NCI-H2227 (cell line): ENCODE data around the gene STPG3.

Source experiments
- DNase-seq: peaks from one replicate; lab custom pipeline; 2025; ENCODE audit not compliant: unreplicated experiment; lab: John Stamatoyannopoulos, UW

STPG3 gene

DNA sequence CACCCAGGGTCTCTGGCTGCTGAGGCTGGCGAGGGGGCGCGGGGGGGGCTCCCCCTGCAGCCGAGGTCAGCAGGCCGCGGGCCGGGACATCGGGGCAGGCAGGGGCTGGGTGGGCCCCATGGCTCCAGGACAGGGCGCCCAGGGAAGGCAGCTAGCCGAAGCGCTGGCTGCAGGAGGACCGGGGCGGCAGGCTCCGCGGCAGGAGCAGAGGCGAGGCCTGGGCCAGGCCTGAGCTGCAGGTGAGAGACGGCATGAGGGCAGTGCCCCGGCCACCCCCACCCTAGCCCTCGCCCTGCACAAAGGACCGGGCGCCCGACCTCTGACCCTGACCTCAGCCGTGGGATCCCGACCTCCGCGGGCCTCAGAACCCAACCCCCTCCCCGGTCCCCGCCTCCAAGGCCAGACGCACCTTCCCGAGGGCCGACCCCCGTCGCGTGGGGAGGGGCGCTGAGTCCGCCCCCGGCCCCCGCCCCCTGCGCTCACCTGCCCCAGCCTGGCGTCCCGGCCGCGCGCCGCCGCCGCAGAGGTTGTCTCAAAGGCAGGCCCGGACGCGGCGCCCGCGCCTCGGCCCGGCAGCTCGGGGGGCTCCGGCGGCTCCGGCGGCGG is 29.5 kb upstream of the STPG3 start:
- DNase-seq = peak; percentile 43

DNA sequence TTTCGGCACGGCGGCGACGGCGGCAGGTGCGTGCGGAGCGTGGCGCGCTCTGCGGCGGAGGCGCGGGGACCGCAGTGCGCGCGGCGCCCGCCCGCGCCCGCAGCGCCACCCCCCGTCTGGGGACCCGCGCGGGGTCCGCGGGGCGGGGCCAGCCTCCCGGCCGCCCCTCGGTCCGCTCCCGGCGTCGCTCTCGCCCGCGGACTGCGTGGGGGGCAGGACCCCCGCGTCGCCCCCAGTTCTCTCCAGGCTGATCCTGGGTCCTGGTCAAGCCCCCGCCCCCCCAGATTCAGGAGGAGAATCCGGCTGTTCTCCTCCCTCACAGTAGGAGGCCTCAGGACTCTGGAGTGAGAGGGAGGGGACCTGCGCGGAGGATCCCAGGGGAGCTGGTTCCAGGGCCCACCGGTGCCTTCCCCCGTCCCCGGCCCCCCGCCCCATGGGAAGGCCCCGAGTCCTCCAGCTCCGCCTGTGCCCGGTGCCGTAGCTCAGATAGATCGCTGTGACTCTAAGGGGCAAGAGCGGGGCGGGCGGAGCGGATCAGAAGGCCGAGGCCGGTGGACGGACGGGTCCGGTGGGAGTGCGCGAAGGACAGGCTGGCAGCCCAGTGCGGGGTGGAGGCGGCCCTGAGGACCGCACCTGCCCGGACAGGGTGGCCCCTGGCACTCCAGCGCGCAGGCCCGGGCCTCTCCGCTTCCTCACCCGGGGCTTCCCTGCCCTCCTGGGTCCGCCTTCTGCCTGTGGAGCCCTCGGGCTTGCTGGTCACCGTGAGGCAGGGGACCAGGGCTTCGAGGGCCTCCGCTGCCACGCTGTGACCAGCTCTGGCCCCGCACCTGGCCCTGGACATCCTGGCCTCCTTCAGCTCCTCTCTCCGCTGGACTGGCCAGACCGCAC is 28.7 kb upstream of the STPG3 start, which contains the start of gene RNF208:
RNF208 (minus strand) TSS at position 51 of the 888 bp plus-strand sequence. CDS start 1,028 bp downstream, outside the sequence.
- DNase-seq = peak; percentile 35

DNA sequence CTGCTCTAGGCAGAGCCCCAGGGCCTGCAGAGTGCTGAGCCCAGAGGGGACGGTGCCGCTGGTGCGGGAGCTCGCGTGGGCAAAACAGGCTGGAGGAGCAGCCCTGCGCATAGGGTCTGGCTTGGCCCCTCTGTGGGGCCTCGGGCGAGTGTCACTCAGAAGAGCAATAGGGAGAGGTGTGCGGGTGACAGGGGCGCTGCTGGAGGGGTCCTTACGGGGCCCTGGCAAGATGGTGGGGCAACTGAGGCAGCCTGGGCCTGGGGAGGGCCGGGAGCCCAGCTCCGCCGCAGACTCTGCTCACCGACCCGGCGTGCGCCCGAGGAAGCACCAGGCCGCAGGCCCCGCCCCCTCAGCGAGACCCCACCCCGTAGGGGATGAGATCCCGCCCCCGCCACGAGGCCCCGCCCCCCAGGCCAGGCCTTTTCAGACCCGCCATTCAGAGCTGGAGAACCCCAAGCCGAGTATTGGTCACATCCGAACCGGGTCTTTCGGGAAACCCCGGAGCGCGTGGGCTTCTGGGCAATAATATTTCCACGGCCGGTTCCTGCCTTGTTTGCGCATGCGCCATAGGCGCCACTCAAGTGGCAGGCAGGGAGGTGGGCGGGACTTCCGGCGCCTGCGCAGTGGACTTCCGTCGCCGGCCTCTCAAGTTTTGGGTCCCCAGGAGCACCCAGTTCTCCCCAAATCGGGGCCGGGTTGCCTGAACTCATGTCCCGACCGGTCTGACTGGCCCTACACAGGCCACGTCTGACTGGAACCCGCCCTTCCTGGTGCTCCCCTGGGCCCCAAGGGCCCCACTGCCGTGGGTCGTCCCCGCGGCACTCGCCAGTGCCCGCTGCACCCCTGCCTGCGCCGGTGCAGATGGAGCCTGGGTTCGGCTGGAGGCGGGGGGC is 27.8 kb upstream of the STPG3 start:
- DNase-seq = peak; percentile 95

DNA sequence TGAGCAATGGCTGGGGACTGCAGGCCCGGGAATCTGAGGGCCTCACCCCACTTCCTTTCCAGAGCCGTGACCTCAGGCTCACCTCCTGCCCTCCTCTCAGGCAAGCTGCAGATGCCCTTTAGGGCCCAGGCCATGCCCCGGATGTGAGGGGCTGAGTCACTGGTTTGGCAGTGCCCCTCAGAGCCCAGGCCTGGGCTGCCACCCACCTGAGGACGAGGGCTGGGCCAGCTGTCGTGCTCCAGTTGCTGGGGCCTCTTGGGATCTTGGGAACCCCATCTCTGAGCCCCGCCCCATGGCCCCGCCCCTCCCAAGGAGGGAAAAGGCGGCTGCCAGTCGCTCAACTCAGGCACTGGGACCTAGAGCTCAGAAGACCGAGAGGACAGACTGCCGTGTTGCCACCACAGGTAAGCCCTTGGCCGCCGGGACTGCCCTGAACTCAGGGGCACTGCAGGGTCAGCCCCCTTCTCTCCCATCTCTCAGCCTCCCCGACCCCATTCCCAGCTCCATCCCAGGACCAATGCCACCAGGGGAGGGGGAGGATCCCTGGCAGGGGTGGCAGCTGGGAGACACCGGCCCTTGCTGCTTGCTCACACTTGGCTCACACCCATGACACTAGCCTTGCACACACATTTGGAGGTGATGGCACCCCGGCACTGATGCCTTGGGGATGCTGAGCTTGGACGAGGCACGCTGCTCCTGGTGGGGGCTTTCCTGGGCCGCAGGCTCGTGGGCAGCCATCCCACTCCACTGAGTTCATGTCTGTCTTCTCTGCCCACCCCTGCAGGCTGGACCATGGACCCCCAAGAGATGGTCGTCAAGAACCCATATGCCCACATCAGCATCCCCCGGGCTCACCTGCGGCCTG is 26.0 kb upstream of the STPG3 start, which contains the start of gene CYSRT1:
CYSRT1 (plus strand) TSS at position 345 of the 865 bp plus-strand sequence; CDS start at position 793, 448 bp downstream.
- DNase-seq = no peak

DNA sequence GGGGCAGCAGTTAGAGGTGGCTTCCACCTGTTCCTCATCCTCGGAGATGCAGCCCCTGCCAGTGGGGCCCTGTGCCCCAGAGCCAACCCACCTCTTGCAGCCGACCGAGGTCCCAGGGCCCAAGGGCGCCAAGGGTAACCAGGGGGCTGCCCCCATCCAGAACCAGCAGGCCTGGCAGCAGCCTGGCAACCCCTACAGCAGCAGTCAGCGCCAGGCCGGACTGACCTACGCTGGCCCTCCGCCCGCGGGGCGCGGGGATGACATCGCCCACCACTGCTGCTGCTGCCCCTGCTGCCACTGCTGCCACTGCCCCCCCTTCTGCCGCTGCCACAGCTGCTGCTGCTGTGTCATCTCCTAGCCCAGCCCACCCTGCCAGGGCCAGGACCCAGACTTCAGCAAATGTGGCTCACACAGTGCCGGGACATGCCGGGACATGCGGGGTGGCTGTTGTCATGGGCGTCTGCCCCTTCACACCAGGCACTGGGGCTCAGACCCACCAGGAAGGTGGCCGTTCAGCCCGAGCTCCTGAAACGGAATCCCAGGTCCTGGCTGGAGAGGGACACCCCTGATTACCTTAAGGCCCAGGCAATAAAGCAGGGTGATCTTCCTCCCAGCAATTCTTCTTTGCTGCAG is 25.3 kb upstream of the STPG3 start:
- no peak for DNase-seq

GRCh38 chr9:137226338-137227053 is 24.6 kb upstream of the STPG3 start:
- DNase-seq = no peak

DNA sequence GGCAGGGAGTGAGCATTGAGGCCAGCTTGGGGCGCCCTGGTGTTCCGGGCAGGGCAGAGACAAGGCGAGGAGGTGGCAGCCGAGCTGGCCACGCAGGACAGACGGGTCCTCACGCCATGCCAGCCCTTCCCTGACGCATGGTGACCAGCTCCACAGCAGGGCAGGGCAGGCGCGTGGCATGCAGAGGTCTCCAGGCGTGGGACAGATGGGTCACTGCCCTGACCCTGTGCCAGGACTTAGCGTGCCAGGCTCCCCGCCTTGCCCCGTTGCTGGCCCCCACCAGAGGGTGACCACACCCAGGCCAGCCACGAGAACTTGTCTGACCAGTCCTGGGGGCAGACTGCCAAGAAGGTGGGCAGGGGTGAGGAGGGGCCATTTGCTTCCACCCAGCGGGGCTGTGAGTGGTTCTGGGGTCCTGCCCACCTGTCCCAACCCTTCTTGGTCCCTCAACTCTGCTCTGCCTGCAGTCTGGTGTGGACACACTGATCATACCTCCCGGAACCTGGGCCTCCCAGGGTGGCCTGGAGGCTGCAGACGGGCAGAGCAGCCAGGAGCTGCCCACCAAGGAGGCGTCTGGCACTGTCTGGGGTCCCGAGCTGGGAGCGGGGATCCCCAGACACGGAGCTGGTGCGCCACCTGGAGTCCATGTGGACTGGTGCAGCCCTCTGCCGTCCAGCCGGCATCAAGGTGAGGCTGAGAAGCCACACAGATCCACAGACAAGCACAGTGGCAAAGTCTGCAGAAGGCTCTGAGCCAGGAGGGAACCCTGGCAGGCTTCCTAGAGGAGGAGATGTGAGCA is 23.8 kb upstream of the STPG3 start, which contains the start of gene RNF224:
RNF224 (plus strand) TSS at position 449 of the 799 bp plus-strand sequence. CDS start 834 bp downstream, outside the sequence.
- DNase-seq = peak; percentile 77

- DNase-seq = no peak
Observed at GRCh38 chr9:137227853-137228505, 23.1 kb upstream of the STPG3 start.

- no peak for DNase-seq
Observed at GRCh38 chr9:137228506-137228967, 22.5 kb upstream of the STPG3 start.

GRCh38 chr9:137228968-137229896 is 21.9 kb upstream of the STPG3 start:
- no peak for DNase-seq

DNA sequence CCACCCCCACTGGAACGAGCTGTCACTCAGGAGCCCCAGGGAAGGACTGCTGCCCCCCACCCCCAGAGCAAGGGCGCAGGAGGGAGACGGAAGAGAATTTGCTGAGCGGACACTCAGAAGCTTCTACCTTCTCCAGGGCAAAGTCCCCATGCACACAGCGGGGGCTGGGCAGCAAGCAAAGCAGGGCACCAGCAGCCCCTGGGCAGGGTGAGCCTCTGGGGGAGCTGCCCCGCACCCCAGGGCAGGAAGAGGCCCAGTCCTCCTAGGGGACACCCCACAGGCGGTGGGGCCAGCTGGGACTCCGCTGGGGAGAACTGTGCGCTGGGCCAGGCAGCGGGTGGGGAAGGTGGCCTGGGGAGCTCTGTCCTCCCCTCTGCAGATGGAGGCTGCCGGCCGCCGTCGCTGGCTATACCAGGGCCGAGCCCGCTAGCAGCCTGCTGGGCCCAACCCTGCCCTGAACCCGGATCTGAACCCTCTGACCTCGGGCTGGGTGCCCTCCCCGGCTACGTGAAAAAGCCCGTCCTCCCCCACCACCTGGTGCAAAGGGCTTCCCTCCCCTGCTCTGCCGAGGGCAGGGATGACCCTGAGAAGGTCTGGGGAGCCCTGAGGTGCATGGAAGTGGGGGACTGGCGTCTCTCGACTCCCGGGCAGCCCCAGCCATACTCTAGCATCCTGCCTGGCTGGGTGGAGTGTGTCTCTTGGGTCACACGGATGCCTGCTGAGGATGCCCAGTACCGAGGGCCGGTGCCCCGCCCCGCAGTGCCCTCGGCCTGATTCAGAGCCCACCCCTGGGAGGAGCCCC is 21.0 kb upstream of the STPG3 start:
- no peak for DNase-seq

DNA sequence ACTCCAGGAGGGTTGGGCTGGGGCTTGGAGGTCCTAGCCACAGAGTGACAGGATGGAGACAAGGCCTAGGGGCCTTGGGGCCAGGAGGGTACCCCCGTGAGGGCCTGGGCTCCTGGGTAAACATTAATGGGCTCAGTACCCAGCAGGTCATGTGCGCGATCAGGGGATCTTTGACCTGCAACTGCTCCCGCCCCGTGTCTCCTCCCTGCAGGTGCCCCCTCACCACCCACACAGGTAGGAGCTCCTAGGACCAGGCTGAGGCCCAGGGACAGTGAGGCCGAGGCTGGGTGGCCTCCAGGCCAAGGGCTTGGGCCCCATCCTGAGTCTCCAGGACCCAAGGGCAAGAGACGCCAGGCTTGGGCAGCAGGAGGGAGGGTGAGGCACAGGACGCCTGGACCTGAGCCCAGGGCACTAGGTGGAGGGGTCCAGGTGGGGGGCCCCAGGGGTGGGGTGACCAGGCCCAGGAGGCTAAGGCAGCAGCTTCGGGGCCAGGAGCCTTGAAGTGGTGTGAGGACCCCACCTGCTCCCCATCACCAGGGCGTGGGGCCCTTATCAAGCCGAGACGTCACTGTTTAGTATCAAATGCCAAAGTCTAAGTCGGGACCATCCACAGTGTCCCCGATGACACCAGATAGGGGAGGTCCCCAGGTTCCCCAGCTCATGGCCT is 20.2 kb upstream of the STPG3 start, which contains the start of gene SLC34A3:
SLC34A3 (plus strand) TSS at position 197 of the 667 bp plus-strand sequence. CDS start 802 bp downstream, outside the sequence.
- DNase-seq = no peak

GRCh38 chr9:137231372-137232039 is 19.6 kb upstream of the STPG3 start:
- no peak for DNase-seq

GRCh38 chr9:137232101-137232500 is 19.0 kb upstream of the STPG3 start:
- DNase-seq = no peak
